ENCODE measurements around the gene RCAN1. TPM values are rescaled to one million over a fixed set of nuclear protein-coding genes. Genes with fewer than 3 reads are reported as not detected.
A peak's percentile ranks its signal among the peaks of the same experiment; 100 is the strongest.
"Not testable (repeated sequence)": the region's sequence is repeated elsewhere in the genome, so short reads cannot be mapped to it uniquely, and the experiment has no call there.

The RCAN1 gene
- total RNA-seq, 1 donor from 2014 or later: 197 TPM

DNA sequence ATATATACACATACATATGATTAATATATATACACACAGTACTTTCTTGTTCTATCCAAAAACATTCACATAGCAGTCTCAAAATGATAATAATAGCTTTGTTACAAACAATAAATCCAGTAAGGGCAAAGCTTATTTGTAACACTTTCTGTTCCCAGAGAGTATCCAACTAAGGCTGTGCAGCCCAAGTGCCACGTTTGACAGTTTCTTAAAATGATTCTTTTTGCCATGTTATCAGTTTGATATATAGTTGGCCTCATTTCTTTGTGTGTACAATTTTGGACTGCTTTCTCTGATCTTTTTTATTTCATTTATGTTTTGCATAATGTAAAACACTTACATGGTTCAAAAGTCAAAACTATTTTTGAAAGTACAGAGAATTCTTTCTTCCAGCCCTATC, 114.7 kb downstream of the RCAN1 start:
- no peak overlapping the region for H3K4me3 ChIP-seq (ENCODE audit: insufficient read depth, low read depth, low read length)
- Mint-ChIP-seq H3K36me3 (ENCODE audit: low read depth, unreplicated experiment) (no peaks in the 10 kb centered on the region), H3K27me3 (ENCODE audit: low read depth, unreplicated experiment) (peaks cover 6% of the 10 kb centered on the region), H3K4me1 (ENCODE audit: low read depth, unreplicated experiment) (peaks cover 10% of the 10 kb centered on the region), H3K9me3 (ENCODE audit: unreplicated experiment) (peaks cover 19% of the 10 kb centered on the region), H3K4me3 (ENCODE audit: unreplicated experiment) (no peak overlapping the region), H3K27ac (ENCODE audit: unreplicated experiment) (no peak overlapping the region)
- H3K36me3 ChIP-seq (ENCODE audit: insufficient read depth, low read length): no peaks in the 10 kb centered on the region
- FAIRE-seq: no peak
- H3K9ac ChIP-seq (ENCODE audit: low read length): no peak overlapping the region
- TF ChIP-seq, protein P1, sequence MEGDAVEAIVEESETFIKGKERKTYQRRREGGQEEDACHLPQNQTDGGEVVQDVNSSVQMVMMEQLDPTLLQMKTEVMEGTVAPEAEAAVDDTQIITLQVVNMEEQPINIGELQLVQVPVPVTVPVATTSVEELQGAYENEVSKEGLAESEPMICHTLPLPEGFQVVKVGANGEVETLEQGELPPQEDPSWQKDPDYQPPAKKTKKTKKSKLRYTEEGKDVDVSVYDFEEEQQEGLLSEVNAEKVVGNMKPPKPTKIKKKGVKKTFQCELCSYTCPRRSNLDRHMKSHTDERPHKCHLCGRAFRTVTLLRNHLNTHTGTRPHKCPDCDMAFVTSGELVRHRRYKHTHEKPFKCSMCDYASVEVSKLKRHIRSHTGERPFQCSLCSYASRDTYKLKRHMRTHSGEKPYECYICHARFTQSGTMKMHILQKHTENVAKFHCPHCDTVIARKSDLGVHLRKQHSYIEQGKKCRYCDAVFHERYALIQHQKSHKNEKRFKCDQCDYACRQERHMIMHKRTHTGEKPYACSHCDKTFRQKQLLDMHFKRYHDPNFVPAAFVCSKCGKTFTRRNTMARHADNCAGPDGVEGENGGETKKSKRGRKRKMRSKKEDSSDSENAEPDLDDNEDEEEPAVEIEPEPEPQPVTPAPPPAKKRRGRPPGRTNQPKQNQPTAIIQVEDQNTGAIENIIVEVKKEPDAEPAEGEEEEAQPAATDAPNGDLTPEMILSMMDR (IDR thresholded peaks at IDR 0.05; ENCODE audit: insufficient read depth, low read depth, low read length): no peak
- TF ChIP-seq EZH2 (IDR thresholded peaks at IDR 0.05; ENCODE audit: insufficient read depth, low read length): no peak
- no peaks in the 10 kb centered on the region for H3K4me1 ChIP-seq (ENCODE audit: insufficient read depth, low read length)
- no peaks in the 10 kb centered on the region for H3K27me3 ChIP-seq (ENCODE audit: insufficient read depth, low read length)
- no peaks in the 10 kb centered on the region for H3K79me2 ChIP-seq (ENCODE audit: insufficient read depth, low read length)
- H4K20me1 ChIP-seq (ENCODE audit: insufficient read depth, low read length): no peaks in the 10 kb centered on the region
- H3K27ac ChIP-seq (ENCODE audit: low read depth, low read length): no peak overlapping the region
- H3K4me2 ChIP-seq (ENCODE audit: low read length): no peak overlapping the region
- H3K9me3 ChIP-seq (ENCODE audit: insufficient read depth, low read depth, low read length): no peaks in the 10 kb centered on the region
- DNase-seq (ENCODE audit: low read depth): no peak
- no peak overlapping the region for H2AFZ ChIP-seq (ENCODE audit: low read depth, low read length)

DNA sequence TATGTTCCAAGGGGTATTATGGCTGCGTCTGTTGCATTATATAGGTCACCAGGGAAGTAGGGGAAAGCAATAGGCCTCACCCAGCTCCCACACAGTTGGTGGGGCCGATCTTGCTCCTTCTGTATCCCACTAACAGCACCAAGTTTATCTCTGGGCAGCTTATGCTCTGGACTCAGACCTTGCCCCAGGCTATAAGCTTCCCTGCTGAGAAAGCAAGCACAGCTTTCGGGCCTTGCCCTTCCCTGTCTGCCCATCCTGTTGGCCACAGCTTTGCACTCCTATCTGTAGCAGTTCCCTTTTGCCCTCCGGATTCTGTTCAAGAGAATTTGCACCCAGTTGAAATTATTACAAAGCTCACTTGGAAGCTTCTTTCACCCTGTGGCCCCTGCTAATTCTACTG, 115.8 kb downstream of the RCAN1 start:
- FAIRE-seq: no peak
- Histone ChIP-seq H3K4me3 (ENCODE audit: insufficient read depth, low read depth, low read length) (no peak overlapping the region), H3K27ac (ENCODE audit: low read depth, low read length) (no peak overlapping the region), H3K4me2 (ENCODE audit: low read length) (no peak overlapping the region), H3K36me3 (ENCODE audit: insufficient read depth, low read length) (no peaks in the 10 kb centered on the region), H2AFZ (ENCODE audit: low read depth, low read length) (no peak overlapping the region), H3K4me1 (ENCODE audit: insufficient read depth, low read length) (no peaks in the 10 kb centered on the region), H3K27me3 (ENCODE audit: insufficient read depth, low read length) (no peaks in the 10 kb centered on the region), H3K9me3 (ENCODE audit: insufficient read depth, low read depth, low read length) (no peaks in the 10 kb centered on the region), H4K20me1 (ENCODE audit: insufficient read depth, low read length) (no peaks in the 10 kb centered on the region), H3K79me2 (ENCODE audit: insufficient read depth, low read length) (no peaks in the 10 kb centered on the region), H3K9ac (ENCODE audit: low read length) (no peak overlapping the region)
- Mint-ChIP-seq H3K4me1 (ENCODE audit: low read depth, unreplicated experiment) (peaks cover 10% of the 10 kb centered on the region), H3K27ac (ENCODE audit: unreplicated experiment) (no peak overlapping the region), H3K4me3 (ENCODE audit: unreplicated experiment) (no peak overlapping the region), H3K27me3 (ENCODE audit: low read depth, unreplicated experiment) (peaks cover 3% of the 10 kb centered on the region), H3K36me3 (ENCODE audit: low read depth, unreplicated experiment) (no peaks in the 10 kb centered on the region), H3K9me3 (ENCODE audit: unreplicated experiment) (peaks cover 16% of the 10 kb centered on the region)
- no peak for DNase-seq (ENCODE audit: low read depth)
- TF ChIP-seq, protein P1 (IDR thresholded peaks at IDR 0.05; ENCODE audit: insufficient read depth, low read depth, low read length): no peak
- no peak for TF ChIP-seq EZH2 (IDR thresholded peaks at IDR 0.05; ENCODE audit: insufficient read depth, low read length)

DNA sequence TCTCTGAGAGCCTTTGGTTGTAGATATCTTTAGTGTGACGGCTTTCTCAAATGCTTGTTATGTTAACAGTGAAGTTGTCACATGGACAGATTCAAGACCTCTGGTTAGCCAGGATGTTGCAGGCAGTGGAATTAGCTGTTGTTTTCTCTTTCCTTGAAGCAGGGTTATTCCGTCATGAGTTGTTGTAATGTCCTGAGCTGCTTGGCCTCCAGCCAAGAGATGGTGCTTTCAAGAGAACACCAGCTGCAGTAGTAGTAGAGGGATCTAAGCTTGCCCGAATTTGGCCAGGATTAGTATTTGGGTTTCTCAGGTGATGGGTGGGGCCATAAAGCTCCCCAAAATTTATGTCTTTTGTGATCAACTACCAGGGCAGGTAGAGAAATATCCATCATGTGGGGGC, 116.3 kb downstream of the RCAN1 start:
- no peak for TF ChIP-seq EZH2 (IDR thresholded peaks at IDR 0.05; ENCODE audit: insufficient read depth, low read length)
- TF ChIP-seq, protein P1 (IDR thresholded peaks at IDR 0.05; ENCODE audit: insufficient read depth, low read depth, low read length): no peak
- Mint-ChIP-seq H3K36me3 (ENCODE audit: low read depth, unreplicated experiment) (no peaks in the 10 kb centered on the region), H3K27me3 (ENCODE audit: low read depth, unreplicated experiment) (peaks cover 3% of the 10 kb centered on the region), H3K4me1 (ENCODE audit: low read depth, unreplicated experiment) (peaks cover 10% of the 10 kb centered on the region), H3K9me3 (ENCODE audit: unreplicated experiment) (peaks cover 13% of the 10 kb centered on the region), H3K27ac (ENCODE audit: unreplicated experiment) (no peak overlapping the region), H3K4me3 (ENCODE audit: unreplicated experiment) (no peak overlapping the region)
- no peak overlapping the region for H2AFZ ChIP-seq (ENCODE audit: low read depth, low read length)
- H3K79me2 ChIP-seq (ENCODE audit: insufficient read depth, low read length): no peaks in the 10 kb centered on the region
- H3K27ac ChIP-seq (ENCODE audit: low read depth, low read length): no peak overlapping the region
- no peaks in the 10 kb centered on the region for H3K9me3 ChIP-seq (ENCODE audit: insufficient read depth, low read depth, low read length)
- no peaks in the 10 kb centered on the region for H4K20me1 ChIP-seq (ENCODE audit: insufficient read depth, low read length)
- H3K4me2 ChIP-seq (ENCODE audit: low read length): no peak overlapping the region
- H3K4me1 ChIP-seq (ENCODE audit: insufficient read depth, low read length): no peaks in the 10 kb centered on the region
- DNase-seq (ENCODE audit: low read depth) (no peak), FAIRE-seq (no peak)
- no peaks in the 10 kb centered on the region for H3K36me3 ChIP-seq (ENCODE audit: insufficient read depth, low read length)
- no peak overlapping the region for H3K4me3 ChIP-seq (ENCODE audit: insufficient read depth, low read depth, low read length)
- no peaks in the 10 kb centered on the region for H3K27me3 ChIP-seq (ENCODE audit: insufficient read depth, low read length)
- no peak overlapping the region for H3K9ac ChIP-seq (ENCODE audit: low read length)

DNA sequence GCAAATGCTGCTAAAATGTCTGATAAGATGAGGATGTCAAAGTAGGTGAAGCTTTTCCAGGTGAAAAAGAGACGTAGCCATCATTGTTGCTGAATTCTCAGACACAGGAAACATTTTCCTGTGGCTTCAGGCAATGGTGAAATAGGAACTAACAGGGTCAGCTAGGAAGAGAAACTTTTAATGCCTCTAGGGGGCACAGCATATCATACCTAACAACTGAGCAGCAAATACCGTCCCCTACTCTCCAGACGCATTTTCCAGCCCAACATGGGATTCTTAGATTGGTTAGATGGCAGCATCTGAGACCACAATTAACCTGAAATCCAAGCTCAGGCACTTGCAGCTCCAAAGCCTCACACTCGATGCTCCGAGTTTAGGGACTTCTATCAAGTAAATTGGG, 131.1 kb downstream of the RCAN1 start:
- not testable (repeated sequence) for DNase-seq (ENCODE audit: low read depth); H4K20me1 ChIP-seq (ENCODE audit: insufficient read depth, low read length); H3K4me3 ChIP-seq (ENCODE audit: insufficient read depth, low read depth, low read length); H3K36me3 Mint-ChIP-seq (ENCODE audit: low read depth, unreplicated experiment); H3K4me1 Mint-ChIP-seq (ENCODE audit: low read depth, unreplicated experiment); H3K4me3 Mint-ChIP-seq (ENCODE audit: unreplicated experiment); H3K9ac ChIP-seq (ENCODE audit: low read length); H3K36me3 ChIP-seq (ENCODE audit: insufficient read depth, low read length); H3K27ac Mint-ChIP-seq (ENCODE audit: unreplicated experiment); H3K4me1 ChIP-seq (ENCODE audit: insufficient read depth, low read length); H2AFZ ChIP-seq (ENCODE audit: low read depth, low read length); H3K9me3 ChIP-seq (ENCODE audit: insufficient read depth, low read depth, low read length); H3K27me3 ChIP-seq (ENCODE audit: insufficient read depth, low read length); H3K27ac ChIP-seq (ENCODE audit: low read depth, low read length); H3K9me3 Mint-ChIP-seq (ENCODE audit: unreplicated experiment); H3K79me2 ChIP-seq (ENCODE audit: insufficient read depth, low read length); H3K27me3 Mint-ChIP-seq (ENCODE audit: low read depth, unreplicated experiment); H3K4me2 ChIP-seq (ENCODE audit: low read length)
- peak; percentile 20 for FAIRE-seq
